Neural progenitor cell (in vitro differentiated cells): ENCODE results near the gene NFASC. TPM values are rescaled to one million over a fixed set of nuclear protein-coding genes. Genes with fewer than 3 reads are reported as not detected.
A peak's percentile ranks its signal among the peaks of the same experiment; 100 is the strongest.

Experiments
- DNase-seq: peaks from one replicate; pipeline ENCODE4 v3.0.0-alpha.2; 2016; ENCODE audit warnings: low spot score
- H2AFZ ChIP-seq: fragments of 200-600 bp; sonication (generic); replicated peaks from 2 replicates; pipeline ENCODE4 v1.6.1; 2016; ENCODE audit warnings: antibody characterized with exemption
- H3F3A ChIP-seq: fragments of 200-600 bp; sonication (generic); 2 replicates; pipeline ENCODE4 v1.6.1; 2016; ENCODE audit warnings: antibody characterized with exemption, low read depth
- H3K27ac ChIP-seq: fragments of 200-600 bp; sonication (generic); 2 replicates; pipeline ENCODE4 v1.5.1; 2016; ENCODE audit warnings: mild to moderate bottlenecking
- H3K27me3 ChIP-seq: fragments of 200-600 bp; sonication (generic); 2 replicates; pipeline ENCODE4 v1.6.1; 2016; ENCODE audit warnings: mild to moderate bottlenecking, moderate library complexity
- H3K36me3 ChIP-seq: fragments of 200-600 bp; sonication (generic); 2 replicates; pipeline ENCODE4 v1.5.1; 2016
- H3K4me1 ChIP-seq: fragments of 200-600 bp; sonication (generic); 2 replicates; pipeline ENCODE4 v1.6.1; 2016; ENCODE audit warnings: mixed run types
- H3K4me2 ChIP-seq: fragments of 200-600 bp; sonication (generic); 2 replicates; pipeline ENCODE4 v1.6.1; 2016
- H3K4me3 ChIP-seq: fragments of 200-600 bp; sonication (generic); 2 replicates; pipeline ENCODE4 v1.5.1; 2016
- H3K79me2 ChIP-seq: fragments of 200-600 bp; sonication (generic); 2 replicates; pipeline ENCODE4 v1.6.1; 2016; ENCODE audit warnings: low read depth
- H3K9ac ChIP-seq: fragments of 200-600 bp; sonication (generic); 2 replicates; pipeline ENCODE4 v1.6.1; 2016
- H3K9me3 ChIP-seq: fragments of 200-600 bp; sonication (generic); 2 replicates; pipeline ENCODE4 v1.5.1; 2016; ENCODE audit warnings: low read depth
- H4K20me1 ChIP-seq: fragments of 200-600 bp; sonication (generic); 2 replicates; pipeline ENCODE4 v1.6.1; 2016; ENCODE audit warnings: low read depth
- H3K27ac Mint-ChIP-seq: 3 replicates; pipeline ENCODE4 v1.8.0; 2021; ENCODE audit warnings: mixed read lengths
- H3K27me3 Mint-ChIP-seq: 2 replicates; pipeline ENCODE4 v1.8.0; 2022; ENCODE audit warnings: low read depth, mild to moderate bottlenecking, inconsistent platforms, moderate library complexity, mixed read lengths; ENCODE audit not compliant: insufficient read depth
- H3K36me3 Mint-ChIP-seq: 3 replicates; pipeline ENCODE4 v1.8.0; 2021; ENCODE audit warnings: mixed read lengths
- H3K4me1 Mint-ChIP-seq: 3 replicates; pipeline ENCODE4 v1.8.0; 2021; ENCODE audit warnings: mixed read lengths
- H3K4me3 Mint-ChIP-seq: 3 replicates; pipeline ENCODE4 v1.8.0; 2021; ENCODE audit warnings: mild to moderate bottlenecking, moderate library complexity, mixed read lengths
- H3K9me3 Mint-ChIP-seq: 3 replicates; pipeline ENCODE4 v1.8.0; 2020; ENCODE audit warnings: mixed read lengths
- EZH2 ChIP-seq: fragments of 200-600 bp; sonication (generic); IDR thresholded peaks from 2 replicates; pipeline ENCODE4 v1.6.1; 2017; ENCODE audit warnings: antibody characterized with exemption, mild to moderate bottlenecking, moderate library complexity
- EZH2phosphoT487 ChIP-seq: fragments of 200-600 bp; sonication (generic); IDR thresholded peaks from 2 replicates; pipeline ENCODE4 v1.6.1; 2017; ENCODE audit warnings: antibody characterized with exemption
- total RNA-seq: library from RNA; depleted of rRNA; stranded (reverse); fragments of >200 nt; gene quantifications from 2 replicates; pipeline ENCODE4 v1.2.3, GENCODE V29; 2015; ENCODE audit warnings: low replicate concordance
- TF ChIP-seq, protein P1 (sequence below): fragments of 200-600 bp; sonication (generic); IDR thresholded peaks from 2 replicates; pipeline ENCODE4 v1.5.1; 2017; ENCODE audit warnings: antibody characterized with exemption, mild to moderate bottlenecking

NFASC gene
- total RNA-seq, 1 donor from 2014 or later: 2.5 TPM

DNA sequence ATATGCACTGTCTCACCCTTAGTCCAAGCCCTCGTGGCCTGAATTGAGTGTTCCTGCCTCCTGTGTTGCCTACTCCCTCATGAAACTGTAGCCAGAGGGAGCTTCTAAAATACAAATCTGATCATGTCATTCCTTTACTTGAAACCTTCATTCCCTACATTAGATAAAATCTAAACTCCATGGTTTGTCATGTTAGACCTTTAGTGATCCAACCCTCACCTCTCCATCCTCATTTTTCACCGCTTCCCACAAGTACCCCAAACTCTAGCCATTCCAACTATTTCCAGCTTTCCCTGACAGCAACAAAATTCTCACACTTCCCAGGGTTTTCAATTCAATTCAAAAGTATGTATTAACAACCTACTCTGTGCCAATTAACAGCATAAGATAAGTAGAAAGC, 154.0 kb downstream of the NFASC start:
- Mint-ChIP-seq H3K4me3 (peak overlapping the region; percentile 51), H3K36me3 (no peaks in the 10 kb centered on the region), H3K4me1 (peaks cover 39% of the 10 kb centered on the region), H3K27me3 (peaks cover 6% of the 10 kb centered on the region), H3K27ac (no peak overlapping the region), H3K9me3 (no peaks in the 10 kb centered on the region)
- Histone ChIP-seq H3K27ac (no peak overlapping the region), H3F3A (peaks cover 49% of the 10 kb centered on the region), H3K36me3 (no peaks in the 10 kb centered on the region), H2AFZ (no peak overlapping the region), H3K27me3 (no peaks in the 10 kb centered on the region), H3K9ac (no peak overlapping the region), H3K4me3 (no peak overlapping the region), H4K20me1 (no peaks in the 10 kb centered on the region), H3K4me2 (peak overlapping the region; percentile 29), H3K4me1 (peaks cover 62% of the 10 kb centered on the region), H3K9me3 (no peaks in the 10 kb centered on the region), H3K79me2 (no peaks in the 10 kb centered on the region)
- DNase-seq: no peak
- TF ChIP-seq EZH2phosphoT487: no peak
- TF ChIP-seq, protein P1, sequence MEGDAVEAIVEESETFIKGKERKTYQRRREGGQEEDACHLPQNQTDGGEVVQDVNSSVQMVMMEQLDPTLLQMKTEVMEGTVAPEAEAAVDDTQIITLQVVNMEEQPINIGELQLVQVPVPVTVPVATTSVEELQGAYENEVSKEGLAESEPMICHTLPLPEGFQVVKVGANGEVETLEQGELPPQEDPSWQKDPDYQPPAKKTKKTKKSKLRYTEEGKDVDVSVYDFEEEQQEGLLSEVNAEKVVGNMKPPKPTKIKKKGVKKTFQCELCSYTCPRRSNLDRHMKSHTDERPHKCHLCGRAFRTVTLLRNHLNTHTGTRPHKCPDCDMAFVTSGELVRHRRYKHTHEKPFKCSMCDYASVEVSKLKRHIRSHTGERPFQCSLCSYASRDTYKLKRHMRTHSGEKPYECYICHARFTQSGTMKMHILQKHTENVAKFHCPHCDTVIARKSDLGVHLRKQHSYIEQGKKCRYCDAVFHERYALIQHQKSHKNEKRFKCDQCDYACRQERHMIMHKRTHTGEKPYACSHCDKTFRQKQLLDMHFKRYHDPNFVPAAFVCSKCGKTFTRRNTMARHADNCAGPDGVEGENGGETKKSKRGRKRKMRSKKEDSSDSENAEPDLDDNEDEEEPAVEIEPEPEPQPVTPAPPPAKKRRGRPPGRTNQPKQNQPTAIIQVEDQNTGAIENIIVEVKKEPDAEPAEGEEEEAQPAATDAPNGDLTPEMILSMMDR: no peak
- TF ChIP-seq EZH2: no peak

DNA sequence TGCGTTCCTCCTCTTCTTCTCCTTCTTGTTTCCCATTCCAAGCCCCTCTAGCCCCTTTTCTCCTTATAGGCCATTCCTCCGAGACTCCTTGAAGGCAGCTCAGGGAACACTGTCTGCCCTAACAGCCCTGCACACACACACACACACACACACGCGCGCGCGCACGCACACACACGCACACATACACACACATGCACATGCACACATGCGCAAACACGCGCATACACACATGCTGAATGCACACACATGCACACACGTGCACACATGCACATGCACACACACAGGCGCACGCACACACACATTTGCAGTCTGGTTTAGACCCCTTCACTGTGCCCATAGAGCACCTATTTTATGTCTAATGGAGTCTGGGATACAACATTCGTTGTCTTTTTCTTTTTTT, 154.6 kb downstream of the NFASC start:
- peaks cover 44% of the 10 kb centered on the region for H3K4me1 Mint-ChIP-seq
- peaks cover 10% of the 10 kb centered on the region for H3K27me3 Mint-ChIP-seq
- TF ChIP-seq EZH2: no peak
- no peak for TF ChIP-seq EZH2phosphoT487
- TF ChIP-seq, protein P1: no peak
- no peaks in the 10 kb centered on the region for H3K27me3 ChIP-seq
- H3K36me3 ChIP-seq: no peaks in the 10 kb centered on the region
- no peak overlapping the region for H3K9ac ChIP-seq
- H3K4me1 ChIP-seq: peaks cover 67% of the 10 kb centered on the region
- no peak overlapping the region for H3K27ac ChIP-seq
- H3K27ac Mint-ChIP-seq: peak overlapping the region; percentile 48
- no peak overlapping the region for H2AFZ ChIP-seq
- no peak for DNase-seq
- no peak overlapping the region for H3K4me3 Mint-ChIP-seq
- peaks cover 55% of the 10 kb centered on the region for H3F3A ChIP-seq
- peak overlapping the region; percentile 29 for H3K4me2 ChIP-seq
- no peaks in the 10 kb centered on the region for H4K20me1 ChIP-seq
- H3K79me2 ChIP-seq: no peaks in the 10 kb centered on the region
- no peak overlapping the region for H3K4me3 ChIP-seq
- H3K36me3 Mint-ChIP-seq: no peaks in the 10 kb centered on the region
- no peaks in the 10 kb centered on the region for H3K9me3 Mint-ChIP-seq
- H3K9me3 ChIP-seq: no peaks in the 10 kb centered on the region

DNA sequence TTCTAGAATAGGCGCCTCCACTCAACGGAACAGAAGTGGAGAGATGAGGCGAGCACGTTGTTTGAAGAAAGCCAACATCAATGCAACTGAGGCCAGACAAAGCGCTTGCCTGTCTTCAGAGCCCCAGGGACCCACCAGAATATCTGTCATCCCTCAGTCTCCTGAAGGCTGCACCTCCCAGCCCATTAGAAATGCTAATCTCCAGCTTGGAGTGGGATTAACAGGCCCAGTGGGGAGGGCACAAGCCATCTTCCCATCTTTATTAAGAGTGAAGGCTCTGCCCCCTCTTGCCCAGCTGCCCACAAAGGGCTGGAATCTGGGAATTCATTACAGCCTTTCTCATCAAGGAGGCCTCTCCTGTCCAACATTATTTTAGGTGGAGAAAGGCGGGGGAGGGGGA, 155.5 kb downstream of the NFASC start:
- Histone ChIP-seq H4K20me1 (peaks cover 3% of the 10 kb centered on the region), H3K79me2 (no peaks in the 10 kb centered on the region), H3K9me3 (no peaks in the 10 kb centered on the region), H3K27ac (peak overlapping the region; percentile 91), H3K36me3 (no peaks in the 10 kb centered on the region), H3K4me3 (no peak overlapping the region), H3K27me3 (no peaks in the 10 kb centered on the region), H3F3A (peaks cover 64% of the 10 kb centered on the region), H2AFZ (no peak overlapping the region), H3K9ac (no peak overlapping the region), H3K4me1 (peaks cover 73% of the 10 kb centered on the region), H3K4me2 (peak overlapping the region; percentile 58)
- Mint-ChIP-seq H3K36me3 (no peaks in the 10 kb centered on the region), H3K4me3 (no peak overlapping the region), H3K4me1 (peaks cover 54% of the 10 kb centered on the region), H3K9me3 (no peaks in the 10 kb centered on the region), H3K27me3 (peaks cover 12% of the 10 kb centered on the region), H3K27ac (no peak overlapping the region)
- TF ChIP-seq EZH2phosphoT487 (no peak), EZH2 (no peak)
- TF ChIP-seq, protein P1: no peak
- DNase-seq: peak; percentile 86
